HG03558 (cell line): Measurements from ENCODE around the gene PHC2.

ENCODE experiments used
- ATAC-seq: cut with Tn5 transposase; IDR thresholded peaks from one replicate; pipeline ENCODE4 v1.9.1; 2021; ENCODE audit warnings: moderate number of reproducible peaks; ENCODE audit not compliant: unreplicated experiment; ENCODE audit errors: extremely low read depth

PHC2 gene

GRCh38 chr1:33282791-33283190 lies 148.1 kb downstream of the PHC2 start:
- no peak for ATAC-seq

DNA sequence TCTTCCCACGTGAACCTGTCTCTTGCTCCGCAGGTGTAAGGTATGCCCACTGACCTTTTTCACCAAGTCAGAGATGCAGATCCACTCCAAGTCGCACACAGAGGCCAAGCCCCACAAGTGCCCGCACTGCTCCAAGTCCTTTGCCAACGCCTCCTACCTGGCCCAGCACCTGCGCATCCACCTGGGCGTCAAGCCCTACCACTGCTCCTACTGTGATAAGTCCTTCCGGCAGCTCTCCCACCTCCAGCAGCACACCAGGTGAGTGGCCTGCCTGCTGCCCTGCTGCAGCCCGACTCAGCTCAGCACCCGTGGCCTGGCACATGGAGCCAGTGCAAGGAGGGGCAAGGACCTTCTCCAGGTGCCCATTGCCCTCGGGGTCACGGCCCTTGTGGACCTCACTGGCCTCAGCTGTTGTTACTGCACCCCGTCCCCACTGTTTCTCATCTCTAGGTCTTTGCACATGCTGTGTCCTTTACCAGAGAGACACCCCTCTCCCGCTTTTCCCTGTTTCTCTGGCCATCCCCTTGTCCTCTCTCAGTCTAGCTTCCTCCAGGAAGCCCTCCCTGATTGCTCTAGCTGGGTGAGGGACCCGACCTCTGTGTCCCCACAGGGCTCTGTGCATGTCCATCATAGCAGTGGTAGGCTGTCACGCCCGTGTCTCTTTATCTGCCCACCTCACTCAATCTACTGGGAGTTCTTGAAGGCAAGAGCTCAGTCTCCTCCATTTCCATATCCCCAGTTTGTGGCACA lies 149.2 kb downstream of the PHC2 start:
- no peak for ATAC-seq

DNA sequence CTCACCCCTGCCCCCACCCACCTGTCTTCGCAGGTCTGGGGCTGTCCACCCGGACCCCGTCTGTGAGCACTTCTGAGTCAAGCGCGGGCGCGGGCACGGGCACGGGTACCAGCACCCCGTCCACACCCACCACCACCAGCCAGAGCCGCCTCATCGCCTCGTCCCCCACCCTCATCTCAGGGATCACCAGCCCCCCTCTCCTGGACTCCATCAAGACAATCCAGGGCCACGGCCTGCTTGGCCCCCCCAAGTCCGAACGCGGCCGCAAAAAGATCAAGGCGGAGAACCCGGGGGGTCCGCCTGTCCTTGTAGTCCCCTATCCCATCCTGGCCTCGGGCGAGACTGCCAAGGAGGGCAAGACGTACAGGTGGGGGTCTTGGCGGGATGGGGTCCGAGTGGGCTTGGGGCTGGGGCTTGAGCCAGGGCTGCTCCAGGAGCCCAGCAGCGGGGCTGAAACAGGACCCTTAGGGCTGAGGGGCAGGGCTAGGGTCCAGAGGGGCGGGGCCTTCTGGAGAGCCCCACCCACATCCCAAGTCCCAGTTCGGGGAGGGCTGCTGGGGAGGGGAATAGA lies 150.7 kb downstream of the PHC2 start:
- no peak for ATAC-seq

DNA sequence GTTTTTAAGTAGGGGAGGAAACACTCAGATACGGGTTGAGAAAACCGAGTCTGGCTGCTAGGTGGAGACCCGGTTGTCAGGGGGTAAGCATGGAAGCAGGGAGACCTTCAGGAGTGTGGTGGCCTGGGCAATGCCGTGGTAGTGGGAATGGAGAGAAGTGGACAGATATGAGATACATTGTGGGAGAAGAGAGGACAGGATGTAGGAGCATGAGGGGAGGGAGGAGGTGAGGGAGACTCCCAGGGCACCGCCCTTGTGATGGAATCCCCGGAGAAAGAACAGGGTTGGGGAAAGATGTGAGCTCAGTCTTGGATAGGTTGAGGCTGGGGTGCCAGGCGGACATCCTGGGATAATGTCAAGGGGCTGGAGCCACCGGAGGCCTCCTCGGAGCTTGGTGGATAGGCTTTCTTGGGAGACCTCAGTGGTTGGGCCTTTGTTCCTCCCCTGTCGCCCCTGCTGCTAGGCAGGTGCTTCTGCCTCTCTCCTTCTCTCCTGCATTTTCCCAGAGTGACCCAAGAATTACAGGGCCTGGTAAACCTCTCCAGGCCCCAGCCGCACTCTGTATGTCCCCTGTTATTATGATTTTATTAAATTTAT lies 153.3 kb downstream of the PHC2 start:
- no peak for ATAC-seq

DNA sequence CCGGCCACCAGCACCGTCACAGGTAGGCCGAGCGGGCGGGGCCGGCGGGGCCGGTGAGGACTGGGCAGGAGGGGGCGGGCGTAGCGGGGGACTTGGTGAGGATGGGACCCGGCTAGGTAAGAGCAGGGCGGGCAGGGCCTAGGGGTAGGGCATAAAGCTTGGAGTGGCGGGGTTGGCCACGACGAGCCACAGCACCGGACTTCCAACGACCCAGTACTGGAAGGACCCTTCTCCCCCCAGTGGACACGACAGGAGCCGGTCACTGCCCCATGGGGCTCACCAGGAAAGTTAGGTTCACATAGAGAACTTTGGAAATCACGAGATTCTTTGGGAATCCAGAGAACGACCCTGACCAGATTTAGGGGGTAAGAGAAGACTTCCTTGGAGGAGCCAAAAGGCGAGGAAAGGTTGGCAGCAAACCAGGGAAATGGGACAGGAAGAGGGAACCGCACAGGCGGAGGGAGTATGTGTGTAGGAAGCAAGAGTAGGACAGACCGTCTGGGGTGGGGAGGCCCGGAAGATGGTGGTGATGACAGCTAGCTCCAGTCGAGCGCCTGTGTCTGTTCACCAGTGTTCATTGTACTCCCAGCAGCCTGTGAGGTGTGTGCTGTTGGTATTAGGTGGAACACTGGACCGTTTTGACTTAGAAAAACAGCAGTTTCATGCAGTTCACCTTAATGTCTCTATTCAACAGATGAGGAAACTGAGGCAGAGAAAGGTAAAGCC lies 154.2 kb downstream of the PHC2 start:
- no peak for ATAC-seq

- ATAC-seq, result no peak
Measured at GRCh38 chr1:33275706-33276572, 155.0 kb downstream of the PHC2 start.

- ATAC-seq, result no peak
Measured at GRCh38 chr1:33275195-33275594, 155.7 kb downstream of the PHC2 start.

DNA sequence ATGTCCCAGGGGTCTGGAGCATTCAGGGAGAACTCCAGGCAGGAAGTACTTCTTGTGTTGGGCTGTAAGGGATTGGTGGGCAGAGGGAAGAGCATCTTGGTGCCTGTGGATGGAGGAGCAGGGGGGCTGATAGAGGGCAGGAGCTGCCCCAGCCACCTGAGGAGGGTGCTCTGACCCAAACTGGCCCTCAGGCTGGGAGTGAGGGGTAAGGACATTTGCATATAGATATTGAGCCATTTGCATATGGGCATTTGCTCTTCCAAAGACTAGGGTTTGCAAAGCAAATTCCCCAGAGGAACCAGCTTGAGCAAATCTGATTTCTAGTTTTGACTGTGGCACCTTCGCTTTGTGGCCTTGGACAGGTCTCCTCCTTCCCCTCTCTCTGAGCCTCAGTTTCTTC lies 156.4 kb downstream of the PHC2 start:
- ATAC-seq, result no peak

- no peak for ATAC-seq
Measured at GRCh38 chr1:33273961-33274371, 156.9 kb downstream of the PHC2 start.
